Activated gamma-delta T cell (primary cell): ENCODE data around the gene CHAC2.
"Not testable (repeated sequence)": the region's sequence is repeated elsewhere in the genome, so short reads cannot be mapped to it uniquely, and the experiment has no call there.

ENCODE experiments used
- DNase-seq: peaks from one replicate; lab custom pipeline; 2025; lab: John Stamatoyannopoulos, UW
- total RNA-seq, 2 donors: gene quantifications; one replicate each; lab custom pipeline; 2026; lab: John Stamatoyannopoulos, UW

Gene CHAC2
- total RNA-seq: 2.6 to 3.0 reads per million in 2 donors

GRCh38 chr2:53767405-53768241 lies at the start of gene CHAC2:
TSS of gene CHAC2 (plus strand) at chr2:53767804. CDS start at chr2:53767887, 83 bp downstream.
- DNase-seq: peak; percentile 76

GRCh38 chr2:53720944-53721343 lies 46.7 kb upstream of the CHAC2 start:
- DNase-seq: not testable (repeated sequence)

DNA sequence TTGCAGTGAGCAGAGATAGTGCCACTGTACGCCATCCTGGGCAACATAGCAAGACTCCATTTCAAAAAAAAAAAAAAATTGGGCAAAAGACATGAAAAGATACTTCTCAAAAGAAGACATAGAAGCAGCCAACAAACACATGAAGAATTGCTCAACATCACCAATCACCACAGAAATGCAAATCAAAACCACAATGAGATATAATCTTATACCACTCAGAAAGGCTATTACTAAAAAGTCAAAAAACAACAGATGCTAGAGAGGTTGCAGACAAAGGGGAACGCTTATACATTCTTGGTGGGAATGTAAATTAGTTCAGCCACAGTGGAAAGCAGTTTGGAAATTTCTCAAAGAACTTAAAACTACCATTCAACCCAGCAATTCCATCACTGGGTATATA lies 43.1 kb upstream of the CHAC2 start:
- no peak for DNase-seq

DNA sequence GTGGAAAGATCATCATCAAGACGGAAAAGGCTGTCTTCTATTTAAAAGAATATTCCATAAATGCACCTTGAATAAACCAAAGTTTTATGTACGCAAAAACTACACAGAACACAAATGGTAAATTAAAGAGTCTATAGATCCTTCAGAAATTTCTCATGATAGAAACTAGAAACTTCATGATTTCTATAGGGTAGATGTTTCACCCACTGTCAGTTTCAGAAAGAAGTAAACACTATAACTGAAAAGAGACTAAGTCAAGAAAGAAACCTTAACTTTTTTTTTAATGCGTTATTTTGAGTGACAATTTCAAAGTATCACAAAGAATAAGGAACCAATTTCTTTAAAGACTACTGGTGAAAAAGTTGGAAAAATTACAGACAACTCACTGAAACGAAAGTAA lies 41.9 kb upstream of the CHAC2 start:
- DNase-seq: no peak

DNA sequence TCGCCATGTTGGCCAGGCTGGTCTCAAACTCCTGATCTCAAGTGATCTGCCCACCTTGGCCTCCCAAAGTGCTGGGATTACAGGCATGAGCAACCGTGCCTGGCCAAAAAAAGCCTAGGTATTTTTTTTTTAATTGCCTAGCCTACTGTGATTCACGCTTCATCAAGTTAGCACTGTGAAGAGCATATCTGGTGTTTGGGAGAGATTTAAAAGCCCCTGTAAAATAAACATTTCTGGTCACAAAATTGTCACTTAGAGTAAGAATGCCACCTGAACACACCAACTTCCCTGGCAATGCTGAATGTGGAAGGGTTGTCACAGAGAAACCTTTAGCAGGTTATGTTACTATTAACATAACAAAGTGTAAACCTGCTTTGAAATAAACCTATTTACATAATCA lies 39.7 kb upstream of the CHAC2 start:
- no peak for DNase-seq

GRCh38 chr2:53729143-53729762 lies 38.4 kb upstream of the CHAC2 start:
- no peak for DNase-seq

- DNase-seq: no peak
These were observed 30.5 kb upstream of the CHAC2 start for GRCh38 chr2:53737091-53737490.

GRCh38 chr2:53739032-53739431 lies 28.6 kb upstream of the CHAC2 start:
- DNase-seq: no peak

DNA sequence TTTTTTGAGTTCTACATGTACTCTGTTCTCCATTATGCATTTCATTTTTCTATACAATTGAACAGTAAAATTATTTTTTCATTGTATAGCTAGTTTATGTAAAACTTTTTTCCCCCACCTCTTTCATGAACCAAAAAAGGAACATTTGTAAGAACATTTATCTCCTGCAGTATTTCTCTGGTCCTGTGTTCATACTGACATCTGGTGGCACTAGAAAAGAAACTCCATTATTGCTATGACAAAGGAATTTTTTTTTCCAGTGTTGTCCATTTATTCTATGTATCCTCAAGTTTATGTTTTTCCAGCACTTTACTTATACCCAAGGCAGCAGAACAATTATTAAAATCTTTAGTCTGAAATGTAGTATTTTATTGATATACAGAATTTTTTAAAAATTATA lies 27.4 kb upstream of the CHAC2 start:
- no peak for DNase-seq

DNA sequence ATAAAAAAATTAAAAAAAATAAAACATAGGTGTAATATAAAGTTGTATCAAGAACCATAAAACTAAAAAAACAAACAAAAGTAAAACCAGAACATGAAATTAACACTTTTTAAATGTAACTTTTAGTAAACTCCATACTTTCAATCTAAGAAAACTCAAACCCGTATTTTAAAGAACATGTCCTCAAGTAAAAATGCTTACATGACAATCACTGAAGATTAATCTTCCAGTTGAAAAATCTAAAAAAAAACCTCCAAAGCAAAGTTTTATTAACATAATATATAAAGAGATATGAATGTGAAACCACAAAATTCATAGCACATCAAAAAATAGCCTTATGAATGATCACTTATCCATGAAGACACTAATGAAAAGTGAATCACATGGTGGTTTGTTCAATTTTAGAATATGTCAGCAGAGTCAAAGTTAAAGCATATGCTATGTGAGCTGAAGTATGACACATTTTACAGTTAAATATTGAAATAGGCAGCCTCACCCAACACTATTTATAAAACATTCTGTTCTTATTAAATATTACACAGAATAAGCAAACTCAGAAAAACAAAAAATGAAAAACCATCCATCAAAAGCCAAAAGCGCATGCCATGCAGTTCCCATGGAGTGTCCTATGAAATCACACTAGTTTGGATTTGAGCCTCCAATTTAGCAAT lies 23.1 kb upstream of the CHAC2 start:
- DNase-seq: no peak

DNA sequence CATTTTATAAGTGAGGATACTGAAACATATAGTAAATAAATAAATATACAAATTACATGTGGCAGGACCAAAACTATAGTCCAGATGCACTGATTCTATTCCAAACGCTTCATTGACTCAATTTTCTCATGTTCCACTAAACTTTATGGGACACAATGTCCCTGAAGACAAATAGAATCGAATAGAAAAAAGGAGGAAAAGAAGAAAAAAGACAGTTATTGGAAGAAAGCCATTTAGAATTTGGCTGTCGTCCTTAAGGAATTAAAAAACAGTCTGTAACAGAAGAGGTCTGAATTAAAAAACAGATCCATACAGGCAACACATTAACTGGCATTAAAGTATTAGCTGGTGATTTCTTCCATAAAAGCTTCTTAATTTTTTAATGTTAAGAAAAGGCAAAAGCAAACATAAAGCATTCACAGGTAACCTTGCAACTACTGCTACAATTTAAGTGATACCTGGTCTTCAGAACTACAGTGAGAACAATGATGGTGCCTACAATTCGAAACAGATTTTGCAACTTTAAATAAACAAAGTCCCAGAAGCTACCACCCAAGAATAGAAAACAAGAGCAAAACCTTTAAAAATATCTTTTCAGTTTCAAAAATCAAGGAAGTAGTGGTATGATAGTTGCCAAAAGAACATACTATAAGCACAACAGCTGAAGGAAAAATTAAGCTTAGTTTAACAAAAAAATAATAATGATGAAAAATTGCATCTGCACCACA lies 17.4 kb upstream of the CHAC2 start:
- no peak for DNase-seq

DNA sequence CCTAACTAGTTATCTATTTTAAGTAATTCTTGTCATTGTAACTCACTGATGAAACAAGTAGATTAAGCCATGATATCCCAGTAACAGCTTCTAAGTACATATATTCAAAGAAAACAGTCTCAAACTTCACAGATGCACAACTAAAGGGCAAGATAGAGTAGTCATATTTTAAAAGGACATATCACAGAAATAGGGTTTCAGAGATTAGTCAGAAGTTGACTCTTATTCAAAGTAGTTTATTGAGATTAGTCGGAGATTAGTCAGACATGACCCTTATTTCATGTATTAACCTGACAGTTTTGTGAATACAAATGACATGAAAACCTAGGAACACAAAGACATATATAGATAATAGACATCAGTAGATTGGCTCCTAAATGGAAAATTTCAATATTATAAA lies 15.9 kb upstream of the CHAC2 start:
- no peak for DNase-seq

DNA sequence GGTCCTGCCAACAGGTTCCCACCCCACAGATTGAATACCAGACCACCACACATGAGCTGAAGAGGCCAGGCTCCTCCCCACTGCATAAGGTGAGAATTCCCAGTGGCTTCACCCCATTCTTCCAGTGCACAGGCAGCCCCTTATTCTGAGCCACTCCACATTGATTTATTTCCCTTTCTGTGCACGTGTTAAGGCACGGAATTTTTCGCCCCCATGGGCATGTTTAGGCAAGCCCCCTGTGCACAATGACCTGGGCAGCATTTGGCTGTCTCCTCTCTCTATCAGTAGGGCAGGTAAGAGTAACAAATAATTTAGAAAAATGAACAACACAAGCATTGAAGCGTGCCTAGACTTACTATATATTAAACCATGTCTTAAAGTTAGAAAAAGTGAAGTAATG lies 15.2 kb upstream of the CHAC2 start:
- no peak for DNase-seq

- no peak for DNase-seq
These were observed 14.6 kb upstream of the CHAC2 start for GRCh38 chr2:53753041-53753440.

DNA sequence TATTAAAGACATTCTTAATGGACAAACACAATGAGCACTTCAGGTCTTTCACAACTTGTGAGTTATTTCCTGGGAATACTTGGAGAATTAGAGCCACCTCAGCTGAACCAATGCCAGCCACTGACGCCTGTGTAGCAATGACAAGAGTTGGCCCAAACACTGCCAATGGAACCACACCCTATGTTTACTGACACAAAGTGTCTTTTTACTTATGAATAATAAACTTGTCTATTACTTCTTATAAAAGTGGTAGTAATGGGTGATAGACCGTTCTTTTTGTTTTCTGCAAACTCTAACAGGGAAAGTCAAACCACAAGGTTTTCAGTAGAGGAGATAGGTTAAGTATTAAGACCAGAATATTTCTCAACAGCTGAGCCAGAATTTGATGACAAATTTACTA lies 12.5 kb upstream of the CHAC2 start:
- DNase-seq: no peak

GRCh38 chr2:53756644-53757043 lies 11.0 kb upstream of the CHAC2 start:
- DNase-seq: no peak

DNA sequence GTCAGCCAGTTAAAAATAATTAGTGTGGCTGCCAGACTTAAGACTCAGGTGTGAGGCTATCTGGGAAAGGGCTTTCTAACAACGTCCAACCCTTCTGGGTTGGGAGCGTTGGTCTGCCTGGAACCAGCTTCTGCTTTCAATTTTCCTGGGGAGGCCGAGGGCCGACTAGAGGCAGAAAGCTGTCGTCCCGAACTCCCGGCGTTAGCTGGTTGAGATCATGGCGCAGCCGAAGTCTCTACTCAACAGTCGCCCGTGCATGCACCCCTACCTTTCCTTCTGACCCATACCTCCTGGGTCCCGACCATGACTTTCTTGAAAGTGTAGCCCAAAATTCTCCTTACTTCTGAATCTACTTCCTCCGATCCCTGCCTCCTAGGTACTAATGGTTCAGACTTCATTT lies 10.4 kb upstream of the CHAC2 start:
- DNase-seq: not testable (repeated sequence)

DNA sequence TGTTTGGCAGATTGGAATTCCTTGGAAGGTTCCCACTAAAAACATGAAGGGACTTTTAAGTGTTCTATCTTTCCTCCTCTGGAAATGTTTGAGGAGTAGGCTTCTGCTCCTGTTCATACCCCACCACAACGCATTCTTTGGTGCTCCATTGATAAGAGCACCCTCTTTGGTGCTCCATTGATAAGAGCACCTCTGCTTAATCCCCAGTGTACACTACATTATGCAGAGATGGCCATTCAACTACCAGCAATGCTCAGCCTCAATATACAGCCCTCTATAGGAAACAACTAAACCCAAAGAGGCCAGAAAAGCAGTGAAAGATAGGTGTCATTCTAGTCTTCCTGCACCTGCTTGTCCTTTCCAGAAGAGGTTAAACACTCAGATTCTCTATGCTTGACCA lies 1.8 kb upstream of the CHAC2 start:
- DNase-seq: no peak

DNA sequence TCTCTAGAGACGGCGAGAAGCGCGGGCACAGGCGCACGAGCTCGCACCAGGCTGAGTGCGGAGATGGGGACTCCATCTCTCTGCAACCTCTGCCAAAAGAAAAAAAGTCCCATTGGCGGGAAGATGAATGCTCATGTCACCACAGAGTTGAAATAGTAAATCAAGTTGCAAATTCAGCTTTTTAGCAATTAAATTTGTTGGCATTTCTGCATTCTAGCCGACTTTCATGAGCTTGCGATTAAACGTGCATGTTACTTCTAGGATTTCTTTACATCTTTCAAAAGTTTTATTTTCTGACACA lies 588 bp downstream of the CHAC2 start:
- DNase-seq: no peak

DNA sequence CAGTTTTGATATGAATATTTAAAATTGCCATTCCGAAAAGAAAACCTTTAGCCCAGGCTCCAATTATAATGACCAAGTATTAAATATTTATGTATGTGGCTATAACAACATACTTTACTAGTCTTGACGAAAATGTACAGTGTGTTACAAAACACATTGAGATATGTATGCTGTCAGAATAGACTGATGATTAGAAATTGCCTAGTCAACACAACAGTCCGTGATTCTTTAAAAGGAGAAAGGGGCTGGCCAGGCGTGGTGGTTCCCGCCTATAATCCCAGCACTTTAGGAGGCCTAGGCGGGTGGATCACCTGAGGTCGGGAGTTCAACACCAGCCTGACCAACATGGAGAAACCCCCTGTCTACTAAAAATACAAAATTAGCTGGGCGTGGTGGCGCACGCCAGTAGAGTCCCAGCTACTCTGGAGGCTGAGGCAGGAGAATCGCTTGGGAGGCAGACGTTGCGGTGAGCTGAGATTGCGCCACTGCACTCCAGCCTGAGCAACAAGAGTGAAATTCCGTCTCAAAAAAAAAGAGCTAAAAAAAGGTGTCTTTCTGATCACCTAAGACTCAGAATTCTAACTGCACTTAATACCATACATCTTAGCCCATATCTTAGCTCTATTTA lies 1.8 kb downstream of the CHAC2 start:
- DNase-seq: no peak

DNA sequence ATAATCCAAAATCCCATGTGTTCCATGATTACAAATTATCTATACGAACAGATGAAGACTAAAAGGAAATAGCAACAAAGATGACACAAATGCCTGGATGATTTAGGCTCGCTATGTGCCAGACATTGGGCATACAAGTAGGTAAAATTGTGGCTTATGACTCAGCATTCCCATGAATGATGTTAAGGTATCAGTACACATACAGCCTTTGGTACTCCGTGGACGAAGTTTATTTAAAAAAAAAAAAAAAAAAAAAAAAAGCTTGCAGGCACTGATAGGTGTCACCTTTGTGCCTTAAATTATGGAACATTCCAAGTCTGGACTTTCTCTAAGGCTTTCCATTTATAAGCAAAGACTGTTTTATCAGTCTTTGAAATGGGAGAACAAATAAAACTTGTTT lies 2.7 kb downstream of the CHAC2 start:
- no peak for DNase-seq

- no peak for DNase-seq
These were observed 9.5 kb downstream of the CHAC2 start for GRCh38 chr2:53777134-53777533.
